Upper lobe of left lung (tissue), 6 donors: ENCODE data around the gene SPTB. TPM values are rescaled to one million over a fixed set of nuclear protein-coding genes. Genes with fewer than 3 reads are reported as not detected.
A peak's percentile ranks its signal among the peaks of the same experiment; 100 is the strongest.

Experiments
- ATAC-seq, 2 donors: fragments of 200-7000 bp; cut with Tn5 transposase; one replicate each; pipeline ENCODE4 v1.9.1; 2022; ENCODE audit warnings: mild to moderate bottlenecking in 2 of 2, moderate library complexity in 2 of 2; ENCODE audit not compliant: low FRiP score in 2 of 2
- DNase-seq, 2 donors: peaks; one replicate each; pipeline ENCODE4 v3.0.0-alpha.2; 2019 to 2020
- H3K27ac ChIP-seq, 4 donors: fragments of 200-600 bp; sonication (generic); one replicate each; pipeline ENCODE4 v1.5.1; 2016 to 2019
- H3K27me3 ChIP-seq, 4 donors: fragments of 200-600 bp; sonication (generic); one replicate each; pipeline ENCODE4 v1.5.1; 2017 to 2019
- H3K36me3 ChIP-seq, 4 donors: fragments of 200-600 bp; sonication (generic); one replicate each; pipeline ENCODE4 v1.5.1; 2016 to 2019
- H3K4me1 ChIP-seq, 4 donors: fragments of 200-600 bp; sonication (generic); one replicate each; pipeline ENCODE4 v1.5.1; 2018 to 2019
- H3K4me3 ChIP-seq, 4 donors: fragments of 200-600 bp; sonication (generic); one replicate each; pipeline ENCODE4 v1.5.1; 2017 to 2019; ENCODE audit warnings: mild to moderate bottlenecking in 2 of 4, moderate library complexity in 1 of 4
- H3K9me3 ChIP-seq, 4 donors: fragments of 200-600 bp; sonication (generic); one replicate each; pipeline ENCODE4 v1.5.1; 2018 to 2019
- EP300 ChIP-seq, 4 donors: sonication (generic); formaldehyde crosslinking; IDR thresholded peaks; one replicate each; pipeline ENCODE4 v1.5.1; 2017; ENCODE audit warnings: antibody characterized with exemption in 4 of 4, control low read depth in 2 of 4
- POLR2A ChIP-seq, 4 donors: fragments of 450-650 bp; IDR thresholded peaks; one replicate each; pipeline ENCODE4 v1.5.1; 2016 to 2017; ENCODE audit warnings: antibody characterized with exemption in 4 of 4, mild to moderate bottlenecking in 2 of 4
- POLR2AphosphoS5 ChIP-seq, 2 donors: sonication (generic); formaldehyde crosslinking; IDR thresholded peaks; one replicate each; pipeline ENCODE4 v1.5.1; 2017; ENCODE audit warnings: antibody characterized with exemption in 2 of 2
- WGBS, 2 donors: methylation state at CpG; one replicate each; pipeline ENCODE4 v1.1.5; 2017 to 2018; 5-methylcytosine and 5-hydroxymethylcytosine counted together
- total RNA-seq, 6 donors: library from RNA; depleted of rRNA in 4 of 6; stranded (reverse); fragments of >200 nt in 4 of 6; gene quantifications; one replicate each; pipeline versions ENCODE4 v1.1.0 to v1.2.1, GENCODE V29; 2016 to 2021
- TF ChIP-seq, protein P1 (sequence below), 6 experiments: fragments of 450-650 bp in 4 of 6; fragments of 200-600 bp in 2 of 6; sonication (generic) in 2 of 6; IDR thresholded peaks; one replicate each; pipeline ENCODE4 v1.5.1; 2016 to 2019; ENCODE audit warnings: antibody characterized with exemption in 6 of 6
- donor health status: DM: no; HTN: no; CAD: no; lungs with moderate emphysema.
- donor health status: DM: no; HTN: yes; CAD: no; lungs with severe emphysema.

The SPTB gene
- total RNA-seq, 6 donors from 2014 or later = 2.1 to 3.3 (median 2.7) TPM

- Histone ChIP-seq H3K36me3 (no peaks in the 10 kb centered on the region), H3K4me1 (peaks cover 28 to 71% (median 56%) of the 10 kb centered on the region in 4 donors), H3K4me3 (peak overlapping the region; percentile 57 to 90 (median 76)), H3K9me3 (no peaks in the 10 kb centered on the region), H3K27ac (peak overlapping the region; percentile 77 to 91 (median 84)), H3K27me3 (no peaks in the 10 kb centered on the region)
- 8 to 11% methylated on average over 20 to 24 of the region's 26 CpGs for WGBS, 2 donors
- TF ChIP-seq POLR2AphosphoS5 (IDR thresholded peaks at IDR 0.05) (no peak), POLR2A (IDR thresholded peaks at IDR 0.05) (no peak), EP300 (IDR thresholded peaks at IDR 0.05) (no peak)
- TF ChIP-seq, protein P1, sequence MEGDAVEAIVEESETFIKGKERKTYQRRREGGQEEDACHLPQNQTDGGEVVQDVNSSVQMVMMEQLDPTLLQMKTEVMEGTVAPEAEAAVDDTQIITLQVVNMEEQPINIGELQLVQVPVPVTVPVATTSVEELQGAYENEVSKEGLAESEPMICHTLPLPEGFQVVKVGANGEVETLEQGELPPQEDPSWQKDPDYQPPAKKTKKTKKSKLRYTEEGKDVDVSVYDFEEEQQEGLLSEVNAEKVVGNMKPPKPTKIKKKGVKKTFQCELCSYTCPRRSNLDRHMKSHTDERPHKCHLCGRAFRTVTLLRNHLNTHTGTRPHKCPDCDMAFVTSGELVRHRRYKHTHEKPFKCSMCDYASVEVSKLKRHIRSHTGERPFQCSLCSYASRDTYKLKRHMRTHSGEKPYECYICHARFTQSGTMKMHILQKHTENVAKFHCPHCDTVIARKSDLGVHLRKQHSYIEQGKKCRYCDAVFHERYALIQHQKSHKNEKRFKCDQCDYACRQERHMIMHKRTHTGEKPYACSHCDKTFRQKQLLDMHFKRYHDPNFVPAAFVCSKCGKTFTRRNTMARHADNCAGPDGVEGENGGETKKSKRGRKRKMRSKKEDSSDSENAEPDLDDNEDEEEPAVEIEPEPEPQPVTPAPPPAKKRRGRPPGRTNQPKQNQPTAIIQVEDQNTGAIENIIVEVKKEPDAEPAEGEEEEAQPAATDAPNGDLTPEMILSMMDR (IDR thresholded peaks at IDR 0.05) = no peak
- no peak for DNase-seq
- ATAC-seq = no peak
Measured at GRCh38 chr14:64703395-64704142, 176.1 kb downstream of the SPTB start.

- H3K36me3 ChIP-seq = no peaks in the 10 kb centered on the region
- no peaks in the 10 kb centered on the region for H3K9me3 ChIP-seq
- H3K27ac ChIP-seq = peak overlapping the region in 3 of 4 donors; percentile 83 to 91 (median 85)
- TF ChIP-seq, protein P1 (IDR thresholded peaks at IDR 0.05) = no peak
- no peak for TF ChIP-seq EP300 (IDR thresholded peaks at IDR 0.05)
- peak in 1 of 2 donors; percentile 18 for TF ChIP-seq POLR2AphosphoS5 (IDR thresholded peaks at IDR 0.05)
- TF ChIP-seq POLR2A (IDR thresholded peaks at IDR 0.05) = peak in 1 of 4 donors; percentile 34
- no peaks in the 10 kb centered on the region for H3K27me3 ChIP-seq
- DNase-seq = peak; percentile 65 to 80
- 35 to 40% methylated on average over 17 to 22 of the region's 25 CpGs for WGBS, 2 donors
- H3K4me1 ChIP-seq = peaks cover 21 to 66% (median 56%) of the 10 kb centered on the region in 4 donors
- ATAC-seq = peak in 1 of 2 donors; percentile 58
- H3K4me3 ChIP-seq = peak overlapping the region in 3 of 4 donors; percentile 67 to 90 (median 85)
Measured at GRCh38 chr14:64702493-64703394, 177.0 kb downstream of the SPTB start.

GRCh38 chr14:64701660-64702059 is 178.0 kb downstream of the SPTB start:
- peaks cover 21 to 61% (median 56%) of the 10 kb centered on the region in 4 donors for H3K4me1 ChIP-seq
- 83 to 85% methylated on average over 1 of the region's 1 CpG for WGBS, 2 donors
- DNase-seq = no peak

GRCh38 chr14:64700894-64701293 is 178.8 kb downstream of the SPTB start:
- peaks cover 18 to 62% (median 52%) of the 10 kb centered on the region in 4 donors for H3K4me1 ChIP-seq
- no peaks in the 10 kb centered on the region for H3K27me3 ChIP-seq

More at GRCh38 chr14:64701660-64702059, 178.0 kb downstream of the SPTB start:
- Histone ChIP-seq H3K27me3 (no peaks in the 10 kb centered on the region), H3K9me3 (no peaks in the 10 kb centered on the region), H3K36me3 (no peaks in the 10 kb centered on the region), H3K4me3 (no peak overlapping the region), H3K27ac (no peak overlapping the region)
- no peak for ATAC-seq
- no peak for TF ChIP-seq POLR2AphosphoS5 (IDR thresholded peaks at IDR 0.05)
- TF ChIP-seq EP300 (IDR thresholded peaks at IDR 0.05) = no peak
- TF ChIP-seq, protein P1 (IDR thresholded peaks at IDR 0.05) = no peak
- no peak for TF ChIP-seq POLR2A (IDR thresholded peaks at IDR 0.05)

More at GRCh38 chr14:64700894-64701293, 178.8 kb downstream of the SPTB start:
- H3K27ac ChIP-seq = no peak overlapping the region
- ATAC-seq (no peak), DNase-seq (peak in 1 of 2 donors; percentile 51)
- H3K4me3 ChIP-seq = no peak overlapping the region
- WGBS, 2 donors = 69 to 72% methylated on average over 4 of the region's 4 CpGs
- H3K36me3 ChIP-seq = no peaks in the 10 kb centered on the region
- H3K9me3 ChIP-seq = no peaks in the 10 kb centered on the region
- TF ChIP-seq POLR2A (IDR thresholded peaks at IDR 0.05) = no peak
- no peak for TF ChIP-seq POLR2AphosphoS5 (IDR thresholded peaks at IDR 0.05)
- TF ChIP-seq EP300 (IDR thresholded peaks at IDR 0.05) = no peak
- TF ChIP-seq, protein P1 (IDR thresholded peaks at IDR 0.05) = no peak
